Measurements from ENCODE around the gene SSTR3. TPM values are rescaled to one million over a fixed set of nuclear protein-coding genes. Genes with fewer than 3 reads are reported as not detected.

Gene SSTR3
- total and polyA plus RNA-seq, 9 of the 15 experiments (the other 6 are each of a cell fraction or from before 2014, with no cell fraction given) = 0.03 TPM; not detected in 8

DNA sequence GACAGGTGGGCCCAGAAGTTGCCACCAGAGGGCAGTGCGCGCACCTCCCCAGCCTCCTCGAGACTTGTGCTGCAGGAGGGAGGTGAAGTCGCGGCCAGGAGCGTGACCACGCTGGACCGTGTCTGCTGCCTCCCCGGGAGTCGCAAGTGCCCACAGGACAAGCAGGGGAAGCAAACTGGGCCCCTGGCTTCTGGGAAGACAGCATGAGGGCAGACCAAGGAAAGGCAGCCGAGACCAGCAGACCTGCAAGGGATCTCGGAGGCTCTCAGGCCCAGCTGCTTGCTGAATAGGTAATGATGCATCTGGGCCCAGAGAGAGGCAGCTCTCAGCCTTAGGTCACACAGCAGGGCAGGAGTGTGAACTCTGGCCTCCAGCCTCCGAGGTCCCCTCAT is 45.6 kb downstream of the SSTR3 start (continued):
- TF ChIP-seq, protein P1, sequence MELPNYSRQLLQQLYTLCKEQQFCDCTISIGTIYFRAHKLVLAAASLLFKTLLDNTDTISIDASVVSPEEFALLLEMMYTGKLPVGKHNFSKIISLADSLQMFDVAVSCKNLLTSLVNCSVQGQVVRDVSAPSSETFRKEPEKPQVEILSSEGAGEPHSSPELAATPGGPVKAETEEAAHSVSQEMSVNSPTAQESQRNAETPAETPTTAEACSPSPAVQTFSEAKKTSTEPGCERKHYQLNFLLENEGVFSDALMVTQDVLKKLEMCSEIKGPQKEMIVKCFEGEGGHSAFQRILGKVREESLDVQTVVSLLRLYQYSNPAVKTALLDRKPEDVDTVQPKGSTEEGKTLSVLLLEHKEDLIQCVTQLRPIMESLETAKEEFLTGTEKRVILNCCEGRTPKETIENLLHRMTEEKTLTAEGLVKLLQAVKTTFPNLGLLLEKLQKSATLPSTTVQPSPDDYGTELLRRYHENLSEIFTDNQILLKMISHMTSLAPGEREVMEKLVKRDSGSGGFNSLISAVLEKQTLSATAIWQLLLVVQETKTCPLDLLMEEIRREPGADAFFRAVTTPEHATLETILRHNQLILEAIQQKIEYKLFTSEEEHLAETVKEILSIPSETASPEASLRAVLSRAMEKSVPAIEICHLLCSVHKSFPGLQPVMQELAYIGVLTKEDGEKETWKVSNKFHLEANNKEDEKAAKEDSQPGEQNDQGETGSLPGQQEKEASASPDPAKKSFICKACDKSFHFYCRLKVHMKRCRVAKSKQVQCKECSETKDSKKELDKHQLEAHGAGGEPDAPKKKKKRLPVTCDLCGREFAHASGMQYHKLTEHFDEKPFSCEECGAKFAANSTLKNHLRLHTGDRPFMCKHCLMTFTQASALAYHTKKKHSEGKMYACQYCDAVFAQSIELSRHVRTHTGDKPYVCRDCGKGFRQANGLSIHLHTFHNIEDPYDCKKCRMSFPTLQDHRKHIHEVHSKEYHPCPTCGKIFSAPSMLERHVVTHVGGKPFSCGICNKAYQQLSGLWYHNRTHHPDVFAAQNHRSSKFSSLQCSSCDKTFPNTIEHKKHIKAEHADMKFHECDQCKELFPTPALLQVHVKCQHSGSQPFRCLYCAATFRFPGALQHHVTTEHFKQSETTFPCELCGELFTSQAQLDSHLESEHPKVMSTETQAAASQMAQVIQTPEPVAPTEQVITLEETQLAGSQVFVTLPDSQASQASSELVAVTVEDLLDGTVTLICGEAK (IDR thresholded peaks at IDR 0.05) = no peak
- TF ChIP-seq, protein P1 (CRISPR knock-in tag; IDR thresholded peaks at IDR 0.05) = no peak
- TF ChIP-seq SMARCA5 (IDR thresholded peaks at IDR 0.05) (peak; percentile 59; the same call in 1 of the 2 replicates), EZH2 (IDR thresholded peaks at IDR 0.05; ENCODE audit: borderline replicate concordance, low read depth, low read length) (no peak), CBX2 (IDR thresholded peaks at IDR 0.05; ENCODE audit: insufficient read depth, low read length, poor library complexity, severe bottlenecking) (no peak), NFE2 (IDR thresholded peaks at IDR 0.05; ENCODE audit: low read depth) (no peak), NFXL1 (CRISPR knock-in tag; IDR thresholded peaks at IDR 0.05) (no peak), SIRT6 (IDR thresholded peaks at IDR 0.05; ENCODE audit: low read depth, low read length) (no peak), PRPF4 (IDR thresholded peaks at IDR 0.05; ENCODE audit: insufficient read depth, low read depth, low read length, poor library complexity, severe bottlenecking) (no peak), PHB (CRISPR knock-in tag; IDR thresholded peaks at IDR 0.05) (no peak), MCM2 (IDR thresholded peaks at IDR 0.05; ENCODE audit: low read depth) (no peak), PTBP1 (IDR thresholded peaks at IDR 0.05; ENCODE audit: low read depth, low read length) (no peak), FOXJ3 (CRISPR knock-in tag; IDR thresholded peaks at IDR 0.05) (no peak), RFX7 (CRISPR knock-in tag; IDR thresholded peaks at IDR 0.05) (no peak), CREM (IDR thresholded peaks at IDR 0.05; ENCODE audit: low read depth) (0 out of 2 replicates have a peak, but pooled peaks have one; percentile 5)
- TF ChIP-seq, protein P2, sequence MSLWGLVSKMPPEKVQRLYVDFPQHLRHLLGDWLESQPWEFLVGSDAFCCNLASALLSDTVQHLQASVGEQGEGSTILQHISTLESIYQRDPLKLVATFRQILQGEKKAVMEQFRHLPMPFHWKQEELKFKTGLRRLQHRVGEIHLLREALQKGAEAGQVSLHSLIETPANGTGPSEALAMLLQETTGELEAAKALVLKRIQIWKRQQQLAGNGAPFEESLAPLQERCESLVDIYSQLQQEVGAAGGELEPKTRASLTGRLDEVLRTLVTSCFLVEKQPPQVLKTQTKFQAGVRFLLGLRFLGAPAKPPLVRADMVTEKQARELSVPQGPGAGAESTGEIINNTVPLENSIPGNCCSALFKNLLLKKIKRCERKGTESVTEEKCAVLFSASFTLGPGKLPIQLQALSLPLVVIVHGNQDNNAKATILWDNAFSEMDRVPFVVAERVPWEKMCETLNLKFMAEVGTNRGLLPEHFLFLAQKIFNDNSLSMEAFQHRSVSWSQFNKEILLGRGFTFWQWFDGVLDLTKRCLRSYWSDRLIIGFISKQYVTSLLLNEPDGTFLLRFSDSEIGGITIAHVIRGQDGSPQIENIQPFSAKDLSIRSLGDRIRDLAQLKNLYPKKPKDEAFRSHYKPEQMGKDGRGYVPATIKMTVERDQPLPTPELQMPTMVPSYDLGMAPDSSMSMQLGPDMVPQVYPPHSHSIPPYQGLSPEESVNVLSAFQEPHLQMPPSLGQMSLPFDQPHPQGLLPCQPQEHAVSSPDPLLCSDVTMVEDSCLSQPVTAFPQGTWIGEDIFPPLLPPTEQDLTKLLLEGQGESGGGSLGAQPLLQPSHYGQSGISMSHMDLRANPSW (CRISPR knock-in tag; IDR thresholded peaks at IDR 0.05) = no peak

Measured in K562 (cell line).